ENCODE results near the gene VTCN1. TPM values are rescaled to one million over a fixed set of nuclear protein-coding genes. Genes with fewer than 3 reads are reported as not detected.

VTCN1 gene, protein sequence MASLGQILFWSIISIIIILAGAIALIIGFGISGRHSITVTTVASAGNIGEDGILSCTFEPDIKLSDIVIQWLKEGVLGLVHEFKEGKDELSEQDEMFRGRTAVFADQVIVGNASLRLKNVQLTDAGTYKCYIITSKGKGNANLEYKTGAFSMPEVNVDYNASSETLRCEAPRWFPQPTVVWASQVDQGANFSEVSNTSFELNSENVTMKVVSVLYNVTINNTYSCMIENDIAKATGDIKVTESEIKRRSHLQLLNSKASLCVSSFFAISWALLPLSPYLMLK
- total RNA-seq, result not detected in 2 replicates

DNA sequence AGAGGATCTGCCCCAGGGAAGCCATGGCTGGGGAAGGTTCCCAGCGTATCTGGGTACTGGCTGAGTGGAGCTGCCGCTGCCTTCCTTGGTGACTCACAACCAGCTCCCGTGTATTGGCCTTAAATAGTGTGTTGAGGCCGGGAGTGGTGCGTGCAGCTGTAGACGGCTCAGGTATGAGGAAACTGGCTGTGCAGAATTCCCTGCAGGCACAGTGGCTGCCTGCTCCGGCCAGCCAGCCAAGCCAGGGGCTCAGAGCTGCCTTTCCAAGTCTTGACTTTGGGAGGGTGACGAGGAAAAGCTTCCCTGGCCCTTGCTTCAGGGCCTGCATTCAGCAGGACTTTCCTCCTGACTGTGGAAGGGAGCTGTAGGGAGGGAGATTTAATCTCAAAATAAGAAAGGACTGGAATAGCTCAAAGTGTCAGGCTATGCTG lies at the start of gene VTCN1:
Gene VTCN1, minus strand, starts transcription at position 97 of the 431 bp plus-strand sequence. Its CDS starts 72 bp downstream, at position 25.

DNA sequence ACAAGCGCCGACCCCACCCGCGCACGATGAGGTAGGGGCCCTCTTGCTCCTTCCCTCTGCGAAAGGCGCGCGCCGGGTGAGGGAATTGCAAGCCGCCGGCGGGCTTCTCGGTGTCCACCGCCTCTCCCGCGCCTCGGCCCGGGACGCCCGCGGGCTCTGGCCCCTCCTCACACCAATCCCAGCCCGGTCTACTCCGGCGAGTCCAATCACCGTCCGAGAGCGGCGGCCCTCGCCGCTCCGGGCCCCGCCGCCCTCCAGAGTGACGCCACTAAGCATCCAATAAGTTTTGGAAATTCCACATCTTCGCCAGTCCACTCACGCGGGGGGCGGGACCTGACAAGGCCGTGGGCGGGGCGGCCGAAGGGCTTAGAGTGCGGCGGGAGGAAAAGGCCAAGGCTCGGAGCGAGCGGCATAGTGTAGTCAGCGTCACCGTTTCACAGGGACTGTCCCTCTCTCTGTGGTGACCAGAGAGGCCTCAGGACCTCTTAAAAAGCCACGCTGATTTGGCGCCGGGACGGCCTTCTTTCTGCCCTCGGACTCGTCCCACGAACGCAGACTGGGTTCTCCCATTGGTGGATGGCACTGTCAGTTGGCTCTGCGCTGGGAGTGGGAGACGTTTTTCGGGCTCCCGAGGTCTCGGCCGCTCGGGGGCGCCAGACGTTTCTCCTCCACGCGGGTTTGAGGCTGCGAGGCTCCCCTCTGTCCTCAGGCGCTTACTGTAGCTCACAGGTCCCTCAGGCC lies 89.0 kb downstream of the VTCN1 start, which contains the start of gene TRIM45:
Gene TRIM45, minus strand, starts transcription at position 161 of the 741 bp plus-strand sequence. CDS start 548 bp downstream, outside the sequence.

Small RNA genes lying within 50 kb of the gene (small RNA-seq; reads per million reads assigned to genes)
- 8.0 reads per million, percentile 95 among the genes with 10 or more reads in this experiment for gene MIR942
- not detected for gene RF00017

Other genes starting within 250 kb of the VTCN1 start
- gene CD101, start 209.2 kb downstream of the VTCN1 start, total RNA-seq, result 0.10 and 0.65 TPM in 2 replicates
- gene TTF2, start 150.6 kb downstream of the VTCN1 start, total RNA-seq, result 13.4 and 21.4 TPM in 2 replicates
- gene TRIM45, start 89.2 kb downstream of the VTCN1 start, total RNA-seq, result 0.98 and 1.4 TPM in 2 replicates
- 54.3 and 61.4 TPM in 2 replicates for gene MAN1A2, start 156.5 kb upstream of the VTCN1 start, total RNA-seq

Data from vein endothelial cell (primary cell).